HG03442 (cell line): ENCODE results near the gene TRAPPC3.
"Not testable (repeated sequence)": the region's sequence is repeated elsewhere in the genome, so short reads cannot be mapped to it uniquely, and the experiment has no call there.

ENCODE experiments used
- ATAC-seq: cut with Tn5 transposase; IDR thresholded peaks from one replicate; pipeline ENCODE4 v1.9.1; 2021; ENCODE audit warnings: mild to moderate bottlenecking, moderate library complexity; ENCODE audit not compliant: unreplicated experiment

The TRAPPC3 gene

GRCh38 chr1:36149237-36149972 is at the start of gene TRAPPC3:
TSS of gene TRAPPC3 (minus strand) at chr1:36149486. CDS start at chr1:36149378, 108 bp downstream.
- peak; percentile 89 for ATAC-seq

- ATAC-seq: no peak
These were observed 49.4 kb upstream of the TRAPPC3 start for GRCh38 chr1:36198641-36199040.

- ATAC-seq: not testable (repeated sequence)
These were observed 47.5 kb upstream of the TRAPPC3 start for GRCh38 chr1:36196805-36197204.

GRCh38 chr1:36187800-36188593 is 38.7 kb upstream of the TRAPPC3 start:
- ATAC-seq: peak; percentile 61

GRCh38 chr1:36183309-36183856 is 34.1 kb upstream of the TRAPPC3 start:
- no peak for ATAC-seq

GRCh38 chr1:36182734-36183133 is 33.4 kb upstream of the TRAPPC3 start:
- ATAC-seq: no peak

GRCh38 chr1:36179220-36179600 is 29.9 kb upstream of the TRAPPC3 start:
- no peak for ATAC-seq

- no peak for ATAC-seq
These were observed 29.4 kb upstream of the TRAPPC3 start for GRCh38 chr1:36178471-36179219.

- ATAC-seq: no peak
These were observed 28.5 kb upstream of the TRAPPC3 start for GRCh38 chr1:36177589-36178431.

- ATAC-seq: no peak
These were observed 27.0 kb upstream of the TRAPPC3 start for GRCh38 chr1:36176106-36176949.

GRCh38 chr1:36175137-36176095 is 26.1 kb upstream of the TRAPPC3 start:
- ATAC-seq: no peak

- no peak for ATAC-seq
These were observed 25.4 kb upstream of the TRAPPC3 start for GRCh38 chr1:36174713-36175112.

GRCh38 chr1:36172983-36173382 is 23.7 kb upstream of the TRAPPC3 start:
- no peak for ATAC-seq

- ATAC-seq: no peak
These were observed 22.9 kb upstream of the TRAPPC3 start for GRCh38 chr1:36172017-36172747.

GRCh38 chr1:36170643-36171412 is 21.5 kb upstream of the TRAPPC3 start:
- ATAC-seq: no peak

GRCh38 chr1:36168514-36168913 is 19.2 kb upstream of the TRAPPC3 start:
- ATAC-seq: no peak
